Neural cell (in vitro differentiated cells): Measurements from ENCODE around the gene LRRK1. TPM values are rescaled to one million over a fixed set of nuclear protein-coding genes. Genes with fewer than 3 reads are reported as not detected.

Source experiments
- H2AFZ ChIP-seq: fragments of 200-600, 300-800 bp; sonication (generic), shearing (Covaris generic); 2 replicates; pipeline ENCODE4 v1.6.0; 2014; ENCODE audit warnings: low read depth, mild to moderate bottlenecking, antibody characterized with exemption, low read length, moderate library complexity
- H3F3A ChIP-seq: fragments of 200-600 bp; shearing (Covaris generic); 2 replicates; pipeline ENCODE4 v1.6.1; 2016; ENCODE audit warnings: mild to moderate bottlenecking, moderate library complexity, mixed read lengths, antibody characterized with exemption, low read length; ENCODE audit not compliant: insufficient read depth, poor library complexity, severe bottlenecking
- H3K27ac ChIP-seq: fragments of 200-600, 300-800 bp; sonication (generic), shearing (Covaris generic); 2 replicates; pipeline ENCODE4 v1.5.1; 2014; ENCODE audit warnings: mild to moderate bottlenecking, low read length, moderate library complexity
- H3K27me3 ChIP-seq: fragments of 300-800, 200-600 bp; sonication (generic), shearing (Covaris generic); 2 replicates; pipeline ENCODE4 v1.6.0; 2014; ENCODE audit warnings: mild to moderate bottlenecking, low read depth, low read length, moderate library complexity; ENCODE audit not compliant: insufficient read depth
- H3K36me3 ChIP-seq: fragments of 300-800, 200-600 bp; sonication (generic), shearing (Covaris generic); 2 replicates; pipeline ENCODE4 v1.5.1; 2014; ENCODE audit warnings: mild to moderate bottlenecking, antibody characterized with exemption, low read length, moderate library complexity; ENCODE audit not compliant: insufficient read depth
- H3K4me2 ChIP-seq: fragments of 300-800, 200-600 bp; sonication (generic), shearing (Covaris generic); 2 replicates; pipeline ENCODE4 v1.6.0; 2014; ENCODE audit warnings: mild to moderate bottlenecking, low read length
- H3K4me3 ChIP-seq: fragments of 300-800, 200-600 bp; sonication (generic), shearing (Covaris generic); 2 replicates; pipeline ENCODE4 v1.5.1; 2014; ENCODE audit warnings: mild to moderate bottlenecking, low read length, moderate library complexity
- H3K79me2 ChIP-seq: fragments of 200-600 bp; shearing (Covaris generic); replicated peaks from 2 replicates; pipeline ENCODE4 v1.6.0; 2014; ENCODE audit warnings: mild to moderate bottlenecking, low read length, moderate library complexity; ENCODE audit not compliant: insufficient read depth
- H3K9ac ChIP-seq: fragments of 300-800, 200-600 bp; sonication (generic), shearing (Covaris generic); 2 replicates; pipeline ENCODE4 v1.6.1; 2016; ENCODE audit warnings: mild to moderate bottlenecking, low read length, mixed read lengths
- H3K9me2 ChIP-seq: fragments of 200-600 bp; shearing (Covaris generic); 2 replicates; pipeline ENCODE4 v1.6.1; 2016; ENCODE audit warnings: mild to moderate bottlenecking, low read length, mixed read lengths; ENCODE audit not compliant: insufficient read depth
- H3K9me3 ChIP-seq: fragments of 200-600, 300-800 bp; sonication (generic), shearing (Covaris generic); 2 replicates; pipeline ENCODE4 v1.6.1; 2016; ENCODE audit warnings: mild to moderate bottlenecking, mixed run types, low read length, moderate library complexity, mixed read lengths
- H4K20me1 ChIP-seq: fragments of 200-600 bp; shearing (Covaris generic); 2 replicates; pipeline ENCODE4 v1.6.1; 2016; ENCODE audit warnings: mild to moderate bottlenecking, mixed run types; ENCODE audit not compliant: insufficient read depth
- EP300 ChIP-seq: fragments of 450-650 bp; conservative IDR thresholded peaks from 2 replicates; pipeline ENCODE4 v1.6.1; 2014; ENCODE audit warnings: antibody characterized with exemption, mild to moderate bottlenecking, moderate library complexity; ENCODE audit not compliant: poor library complexity, severe bottlenecking
- EZH2 ChIP-seq: fragments of 200-600, 300-800 bp; shearing (Covaris generic), sonication (generic); IDR thresholded peaks from 2 replicates; pipeline ENCODE4 v1.6.1; 2014; ENCODE audit warnings: antibody characterized with exemption, low read length, borderline replicate concordance, mild to moderate bottlenecking; ENCODE audit not compliant: insufficient read depth, poor library complexity, severe bottlenecking
- MXI1 ChIP-seq: fragments of 450-650 bp; conservative IDR thresholded peaks from 2 replicates; pipeline ENCODE4 v1.6.1; 2014; ENCODE audit warnings: antibody characterized with exemption, mild to moderate bottlenecking; ENCODE audit not compliant: poor library complexity, severe bottlenecking
- SMC3 ChIP-seq: fragments of 450-650 bp; conservative IDR thresholded peaks from 2 replicates; pipeline ENCODE4 v1.6.1; 2014; ENCODE audit warnings: antibody characterized with exemption, mild to moderate bottlenecking, moderate library complexity; ENCODE audit not compliant: poor library complexity
- TAF1 ChIP-seq: IDR thresholded peaks from 2 replicates; pipeline ENCODE4 v1.6.1; 2012; ENCODE audit warnings: low read depth
- polyA plus RNA-seq: library from polyadenylated mRNA; depleted of rRNA; stranded (reverse); fragments of >200 nt; gene quantifications from 2 replicates; pipeline ENCODE4 v1.2.3, GENCODE V29; 2014
- TF ChIP-seq, protein P1 (sequence below): IDR thresholded peaks from 2 replicates; pipeline ENCODE4 v1.6.1; 2012; ENCODE audit warnings: borderline replicate concordance
- TF ChIP-seq, protein P2 (sequence below): fragments of 450-650 bp; IDR thresholded peaks from 2 replicates; pipeline ENCODE4 v1.5.1; 2014; ENCODE audit warnings: antibody characterized with exemption, mild to moderate bottlenecking, moderate library complexity; ENCODE audit not compliant: poor library complexity, severe bottlenecking

LRRK1 gene
- polyA plus RNA-seq, 1 donor from 2014 or later: 0.06 TPM

DNA sequence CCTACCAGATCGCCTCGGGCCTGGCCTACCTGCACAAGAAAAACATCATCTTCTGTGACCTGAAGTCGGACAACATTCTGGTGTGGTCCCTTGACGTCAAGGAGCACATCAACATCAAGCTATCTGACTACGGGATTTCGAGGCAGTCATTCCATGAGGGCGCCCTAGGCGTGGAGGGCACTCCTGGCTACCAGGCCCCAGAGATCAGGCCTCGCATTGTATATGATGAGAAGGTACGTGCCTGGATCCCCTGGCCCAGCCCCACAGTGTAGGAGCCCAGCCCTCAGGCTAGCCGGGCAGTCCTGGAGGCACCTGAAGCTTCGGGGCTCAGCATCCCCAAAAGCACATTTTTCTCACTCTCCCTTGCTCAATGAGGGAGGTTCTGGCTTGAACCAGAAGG is 135.8 kb downstream of the LRRK1 start:
- Histone ChIP-seq H3K9me3 (no peaks in the 10 kb centered on the region), H2AFZ (no peak overlapping the region), H3K79me2 (no peaks in the 10 kb centered on the region), H3K36me3 (no peaks in the 10 kb centered on the region), H3K4me3 (no peak overlapping the region), H3K9me2 (no peaks in the 10 kb centered on the region), H3K27ac (no peak overlapping the region), H3K4me2 (no peak overlapping the region), H3K9ac (no peak overlapping the region), H3K27me3 (no peaks in the 10 kb centered on the region), H4K20me1 (no peaks in the 10 kb centered on the region), H3F3A (no peaks in the 10 kb centered on the region)
- TF ChIP-seq EP300: no peak
- no peak for TF ChIP-seq TAF1
- no peak for TF ChIP-seq SMC3
- TF ChIP-seq, protein P1, sequence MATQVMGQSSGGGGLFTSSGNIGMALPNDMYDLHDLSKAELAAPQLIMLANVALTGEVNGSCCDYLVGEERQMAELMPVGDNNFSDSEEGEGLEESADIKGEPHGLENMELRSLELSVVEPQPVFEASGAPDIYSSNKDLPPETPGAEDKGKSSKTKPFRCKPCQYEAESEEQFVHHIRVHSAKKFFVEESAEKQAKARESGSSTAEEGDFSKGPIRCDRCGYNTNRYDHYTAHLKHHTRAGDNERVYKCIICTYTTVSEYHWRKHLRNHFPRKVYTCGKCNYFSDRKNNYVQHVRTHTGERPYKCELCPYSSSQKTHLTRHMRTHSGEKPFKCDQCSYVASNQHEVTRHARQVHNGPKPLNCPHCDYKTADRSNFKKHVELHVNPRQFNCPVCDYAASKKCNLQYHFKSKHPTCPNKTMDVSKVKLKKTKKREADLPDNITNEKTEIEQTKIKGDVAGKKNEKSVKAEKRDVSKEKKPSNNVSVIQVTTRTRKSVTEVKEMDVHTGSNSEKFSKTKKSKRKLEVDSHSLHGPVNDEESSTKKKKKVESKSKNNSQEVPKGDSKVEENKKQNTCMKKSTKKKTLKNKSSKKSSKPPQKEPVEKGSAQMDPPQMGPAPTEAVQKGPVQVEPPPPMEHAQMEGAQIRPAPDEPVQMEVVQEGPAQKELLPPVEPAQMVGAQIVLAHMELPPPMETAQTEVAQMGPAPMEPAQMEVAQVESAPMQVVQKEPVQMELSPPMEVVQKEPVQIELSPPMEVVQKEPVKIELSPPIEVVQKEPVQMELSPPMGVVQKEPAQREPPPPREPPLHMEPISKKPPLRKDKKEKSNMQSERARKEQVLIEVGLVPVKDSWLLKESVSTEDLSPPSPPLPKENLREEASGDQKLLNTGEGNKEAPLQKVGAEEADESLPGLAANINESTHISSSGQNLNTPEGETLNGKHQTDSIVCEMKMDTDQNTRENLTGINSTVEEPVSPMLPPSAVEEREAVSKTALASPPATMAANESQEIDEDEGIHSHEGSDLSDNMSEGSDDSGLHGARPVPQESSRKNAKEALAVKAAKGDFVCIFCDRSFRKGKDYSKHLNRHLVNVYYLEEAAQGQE: no peak
- TF ChIP-seq, protein P2, sequence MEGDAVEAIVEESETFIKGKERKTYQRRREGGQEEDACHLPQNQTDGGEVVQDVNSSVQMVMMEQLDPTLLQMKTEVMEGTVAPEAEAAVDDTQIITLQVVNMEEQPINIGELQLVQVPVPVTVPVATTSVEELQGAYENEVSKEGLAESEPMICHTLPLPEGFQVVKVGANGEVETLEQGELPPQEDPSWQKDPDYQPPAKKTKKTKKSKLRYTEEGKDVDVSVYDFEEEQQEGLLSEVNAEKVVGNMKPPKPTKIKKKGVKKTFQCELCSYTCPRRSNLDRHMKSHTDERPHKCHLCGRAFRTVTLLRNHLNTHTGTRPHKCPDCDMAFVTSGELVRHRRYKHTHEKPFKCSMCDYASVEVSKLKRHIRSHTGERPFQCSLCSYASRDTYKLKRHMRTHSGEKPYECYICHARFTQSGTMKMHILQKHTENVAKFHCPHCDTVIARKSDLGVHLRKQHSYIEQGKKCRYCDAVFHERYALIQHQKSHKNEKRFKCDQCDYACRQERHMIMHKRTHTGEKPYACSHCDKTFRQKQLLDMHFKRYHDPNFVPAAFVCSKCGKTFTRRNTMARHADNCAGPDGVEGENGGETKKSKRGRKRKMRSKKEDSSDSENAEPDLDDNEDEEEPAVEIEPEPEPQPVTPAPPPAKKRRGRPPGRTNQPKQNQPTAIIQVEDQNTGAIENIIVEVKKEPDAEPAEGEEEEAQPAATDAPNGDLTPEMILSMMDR: no peak
- no peak for TF ChIP-seq EZH2
- TF ChIP-seq MXI1: no peak

DNA sequence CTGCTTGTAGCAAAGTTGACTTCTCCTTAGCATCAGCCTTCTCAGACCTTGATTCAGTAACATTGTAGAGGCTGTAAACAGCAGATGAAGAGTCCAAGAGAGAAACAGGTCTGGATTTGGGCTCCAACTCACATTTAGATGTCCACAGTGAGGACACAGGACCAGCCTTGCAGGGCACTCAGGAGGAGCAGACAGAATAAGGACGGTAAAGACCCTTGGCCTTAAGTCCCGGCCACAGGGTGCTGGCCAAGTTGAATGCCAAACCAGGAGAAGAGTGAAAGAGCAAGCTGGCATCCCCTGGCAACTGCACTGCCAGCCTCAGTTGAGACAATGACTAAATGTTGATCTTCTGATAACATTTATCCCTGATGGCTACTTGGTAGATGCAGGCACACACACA is 136.3 kb downstream of the LRRK1 start:
- H3K27me3 ChIP-seq: no peaks in the 10 kb centered on the region
- H3K36me3 ChIP-seq: no peaks in the 10 kb centered on the region
- H3K9ac ChIP-seq: no peak overlapping the region
- no peaks in the 10 kb centered on the region for H3F3A ChIP-seq
- TF ChIP-seq EP300: no peak
- TF ChIP-seq SMC3: no peak
- H3K9me3 ChIP-seq: no peaks in the 10 kb centered on the region
- H3K27ac ChIP-seq: no peak overlapping the region
- H3K4me2 ChIP-seq: no peak overlapping the region
- no peaks in the 10 kb centered on the region for H3K79me2 ChIP-seq
- no peak overlapping the region for H3K4me3 ChIP-seq
- H3K9me2 ChIP-seq: no peaks in the 10 kb centered on the region
- H2AFZ ChIP-seq: no peak overlapping the region
- H4K20me1 ChIP-seq: no peaks in the 10 kb centered on the region
